ENCODE measurements around the gene HLTF. TPM values are rescaled to one million over a fixed set of nuclear protein-coding genes. Genes with fewer than 3 reads are reported as not detected.
"Not testable (repeated sequence)": the region's sequence is repeated elsewhere in the genome, so short reads cannot be mapped to it uniquely, and the experiment has no call there.

Gene HLTF
- total RNA-seq, 4 donors from 2014 or later, result 40.9 to 53.1 (median 47.7) TPM

- Histone ChIP-seq H3K27me3 (no peaks in the 10 kb centered on the region), H3K4me3 (replicated peaks in 1 of 3) (peak within 1 kb of the TSS; percentile 74 to 79 (median 78)), H3K4me1 (peaks cover 0 to 6% of the 10 kb centered on the region in 2 donors), H3K9me3 (no peaks in the 10 kb centered on the region), H3K27ac (peak within 1 kb of the TSS; percentile 84 to 91 (median 86)), H3K36me3 (peaks cover 11 to 12% of the 10 kb centered on the region in 2 donors)
- intact Hi-C loops (cut with DNase I), result no loop called here
- peak; percentile 79 to 81 for DNase-seq
- 0 to 2% methylated on average over 10 to 23 of the region's 91 CpGs for WGBS, 2 donors
- TF ChIP-seq POLR2A (IDR thresholded peaks at IDR 0.05) (peak in 1 of 2 donors; percentile 91), CTCF (IDR thresholded peaks at IDR 0.05) (peak in 3 of 6 experiments; percentile 3 to 24 (median 5))
These were observed 94.9 kb downstream of the HLTF start, which contains the start of gene GYG1 for GRCh38 chr3:148991219-148992026. GYG1 (plus strand) TSS chr3:148991540; CDS start chr3:148991641, 101 bp downstream.

GRCh38 chr3:148990236-148990635 lies 96.1 kb downstream of the HLTF start:
- WGBS, 2 donors, result 86 to 91% methylated on average over 4 of the region's 4 CpGs
- Histone ChIP-seq H3K4me1 (peaks cover 0 to 6% of the 10 kb centered on the region in 2 donors), H3K27me3 (no peaks in the 10 kb centered on the region), H3K4me3 (replicated peaks in 1 of 3) (no peak overlapping the region), H3K36me3 (peaks cover 6 to 11% of the 10 kb centered on the region in 2 donors), H3K27ac (peak overlapping the region in 1 of 3 donors; percentile 91), H3K9me3 (no peaks in the 10 kb centered on the region)
- DNase-seq, result no peak
- intact Hi-C loops (cut with DNase I), result no loop called here
- TF ChIP-seq CTCF (IDR thresholded peaks at IDR 0.05) (no peak), POLR2A (IDR thresholded peaks at IDR 0.05) (no peak)

- 97 to 99% methylated on average over 29 of the region's 29 CpGs for WGBS, 2 donors
- H3K9me3 ChIP-seq; DNase-seq; H3K27me3 ChIP-seq; H3K36me3 ChIP-seq; H3K4me3 ChIP-seq (replicated peaks in 1 of 3); H3K4me1 ChIP-seq; H3K27ac ChIP-seq; intact Hi-C loops (cut with DNase I): not testable (repeated sequence)
These were observed 98.8 kb downstream of the HLTF start for GRCh38 chr3:148987551-148987950.

GRCh38 chr3:148981273-148981672 lies 105.1 kb downstream of the HLTF start:
- H3K27ac ChIP-seq, result no peak overlapping the region
- H3K4me3 ChIP-seq (replicated peaks in 1 of 3), result no peak overlapping the region
- H3K9me3 ChIP-seq, result no peaks in the 10 kb centered on the region
- WGBS, 2 donors, result 97 to 100% methylated on average over 1 of the region's 1 CpG
- no peaks in the 10 kb centered on the region for H3K4me1 ChIP-seq
- no peak for DNase-seq
- TF ChIP-seq CTCF (IDR thresholded peaks at IDR 0.05) (no peak), POLR2A (IDR thresholded peaks at IDR 0.05) (no peak)
- no peaks in the 10 kb centered on the region for H3K27me3 ChIP-seq
- intact Hi-C loops (cut with DNase I), result no loop called here
- H3K36me3 ChIP-seq, result no peaks in the 10 kb centered on the region

Small RNA genes lying within 50 kb of the gene (small RNA-seq; reads per million reads assigned to genes)
- gene RF00019, result not detected

Other genes starting within 250 kb of the HLTF start
- 1 to 10 TPM in 1 of 4 donors, under 1 TPM in 3; 0.38 to 4.6 (median 0.56) TPM for gene CPA3, start 221.2 kb downstream of the HLTF start, total RNA-seq
- 10 to 100 TPM; 26.4 to 86.3 (median 29.3) TPM for gene GYG1, start 95.0 kb downstream of the HLTF start, total RNA-seq
- 10 to 100 TPM; 23.0 to 27.9 (median 24.4) TPM for gene HPS3, start 43.1 kb upstream of the HLTF start, total RNA-seq
- 100 to 1,000 TPM in 1 of 4 donors, 10 to 100 TPM in 2, 1 to 10 TPM in 1; 5.0 to 111 (median 34.6) TPM for gene CP, start 135.3 kb upstream of the HLTF start, total RNA-seq
- 10 to 100 TPM in 3 of 4 donors, 1 to 10 TPM in 1; 9.7 to 33.3 (median 24.9) TPM for gene TM4SF18, start 247.1 kb upstream of the HLTF start, total RNA-seq

All from thyroid gland (tissue), 4 donors.